ENCODE data around the gene UBR4. TPM values are rescaled to one million over a fixed set of nuclear protein-coding genes. Genes with fewer than 3 reads are reported as not detected.

The UBR4 gene
- total RNA-seq, 1 experiment from 2014 or later: 131 TPM

DNA sequence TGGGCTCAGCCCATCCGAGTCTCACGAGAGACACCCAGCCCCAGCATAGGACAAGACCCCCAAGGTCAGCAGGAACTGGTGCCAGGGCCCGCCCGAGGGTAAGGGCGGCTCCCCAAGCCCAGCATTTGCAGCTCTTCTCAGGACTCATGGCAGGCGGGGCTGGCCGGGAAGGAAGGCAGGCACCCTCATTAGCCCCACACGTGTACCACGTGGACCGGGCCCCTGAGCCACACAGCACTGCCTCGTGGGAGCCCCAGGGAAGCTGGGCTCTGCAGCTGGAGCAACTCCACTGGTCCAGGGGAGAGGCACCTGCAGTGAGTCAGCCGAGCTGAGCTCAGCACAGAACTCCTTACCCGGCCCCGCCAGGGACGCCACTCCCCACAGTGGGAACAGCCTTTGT lies 155.8 kb downstream of the UBR4 start:
- no peaks in the 10 kb centered on the region for H3K36me3 Mint-ChIP-seq (ENCODE audit: insufficient read depth in 1 of 3, low read depth in 3 of 3)
- no CpG with 5 or more reads among the region's 15 CpGs for WGBS (ENCODE audit: extremely low coverage, insufficient read length, low lambda C conversion rate)
- no peak overlapping the region for H3K4me2 ChIP-seq (ENCODE audit: insufficient read depth, insufficient read length, low read length)
- H2BK12ac ChIP-seq (ENCODE audit: insufficient read length, low read depth, low read length): no peak overlapping the region
- DNase-seq: no peak
- H2BK120ac ChIP-seq (ENCODE audit: low read depth, low read length, poor library complexity, severe bottlenecking): no peak overlapping the region
- no peaks in the 10 kb centered on the region for H3K79me1 ChIP-seq (ENCODE audit: insufficient read depth, low read depth, low read length, poor library complexity, severe bottlenecking)
- no peak overlapping the region for H2AFZ ChIP-seq (ENCODE audit: low read length)
- no peak overlapping the region for H4K91ac ChIP-seq (ENCODE audit: insufficient read length, low read depth, low read length)
- no peak overlapping the region for H3K27ac ChIP-seq (ENCODE audit: insufficient read length, low read depth, low read length)
- H3K9me3 ChIP-seq (ENCODE audit: control insufficient read depth, low read depth, low read length): no peaks in the 10 kb centered on the region
- no peak overlapping the region for H3K56ac ChIP-seq (ENCODE audit: insufficient read length, low read depth, low read length)
- H3K27ac Mint-ChIP-seq: no peak overlapping the region; a peak in 1 of 7 replicates
- H3K14ac ChIP-seq (ENCODE audit: insufficient read depth, low read length): no peak overlapping the region
- TF ChIP-seq, protein P1, sequence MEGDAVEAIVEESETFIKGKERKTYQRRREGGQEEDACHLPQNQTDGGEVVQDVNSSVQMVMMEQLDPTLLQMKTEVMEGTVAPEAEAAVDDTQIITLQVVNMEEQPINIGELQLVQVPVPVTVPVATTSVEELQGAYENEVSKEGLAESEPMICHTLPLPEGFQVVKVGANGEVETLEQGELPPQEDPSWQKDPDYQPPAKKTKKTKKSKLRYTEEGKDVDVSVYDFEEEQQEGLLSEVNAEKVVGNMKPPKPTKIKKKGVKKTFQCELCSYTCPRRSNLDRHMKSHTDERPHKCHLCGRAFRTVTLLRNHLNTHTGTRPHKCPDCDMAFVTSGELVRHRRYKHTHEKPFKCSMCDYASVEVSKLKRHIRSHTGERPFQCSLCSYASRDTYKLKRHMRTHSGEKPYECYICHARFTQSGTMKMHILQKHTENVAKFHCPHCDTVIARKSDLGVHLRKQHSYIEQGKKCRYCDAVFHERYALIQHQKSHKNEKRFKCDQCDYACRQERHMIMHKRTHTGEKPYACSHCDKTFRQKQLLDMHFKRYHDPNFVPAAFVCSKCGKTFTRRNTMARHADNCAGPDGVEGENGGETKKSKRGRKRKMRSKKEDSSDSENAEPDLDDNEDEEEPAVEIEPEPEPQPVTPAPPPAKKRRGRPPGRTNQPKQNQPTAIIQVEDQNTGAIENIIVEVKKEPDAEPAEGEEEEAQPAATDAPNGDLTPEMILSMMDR (conservative IDR thresholded peaks at IDR 0.05): no peak
- H4K20me1 ChIP-seq (ENCODE audit: control insufficient read depth, insufficient read depth, insufficient read length): no peaks in the 10 kb centered on the region
- H3K18ac ChIP-seq (ENCODE audit: insufficient read length, low read depth, low read length): no peak overlapping the region
- H2BK20ac ChIP-seq (ENCODE audit: low read depth, low read length, poor library complexity, severe bottlenecking): no peak overlapping the region
- no peak overlapping the region for H2BK5ac ChIP-seq (ENCODE audit: insufficient read length, low read length)
- no peaks in the 10 kb centered on the region for H3K23me2 ChIP-seq (ENCODE audit: insufficient read length, low read depth, low read length, poor library complexity, severe bottlenecking)
- H4K5ac ChIP-seq (ENCODE audit: insufficient read length, low read depth, low read length): no peak overlapping the region
- H3K23ac ChIP-seq (ENCODE audit: insufficient read length, low read depth, low read length): no peak overlapping the region
- no peaks in the 10 kb centered on the region for H3K79me2 ChIP-seq (ENCODE audit: insufficient read depth, low read length)
- no peak overlapping the region for H2BK15ac ChIP-seq (ENCODE audit: low read depth, low read length)
- no peak overlapping the region for H4K8ac ChIP-seq (replicated peaks; ENCODE audit: insufficient read length, low read depth, low read length)
- no peaks in the 10 kb centered on the region; the same call in 1 of the 2 replicates for H3K4me1 ChIP-seq (ENCODE audit: insufficient read depth, low read length)
- H2AK5ac ChIP-seq (ENCODE audit: insufficient read length, low read length): no peak overlapping the region
- peaks cover 10 to 22% of the 10 kb centered on the region in 2 experiments for H3K4me1 Mint-ChIP-seq
- no peak overlapping the region for H3K4ac ChIP-seq (ENCODE audit: low read depth, low read length)
- no peak overlapping the region for H3K9ac ChIP-seq (ENCODE audit: extremely low read depth, insufficient read length, low read length)
- H3K9me3 Mint-ChIP-seq: no peaks in the 10 kb centered on the region
- H3K27me3 Mint-ChIP-seq (ENCODE audit: low read depth): peaks cover 17% of the 10 kb centered on the region
- no peaks in the 10 kb centered on the region for H3K27me3 ChIP-seq (ENCODE audit: insufficient read depth, low read length)
- H3T11ph ChIP-seq (ENCODE audit: low read length): no peak overlapping the region
- no peak overlapping the region for H3K4me3 Mint-ChIP-seq
